ENCODE results near the gene TMEM150B. TPM values are rescaled to one million over a fixed set of nuclear protein-coding genes. Genes with fewer than 3 reads are reported as not detected.

TMEM150B gene
- total RNA-seq, 1 donor from 2014 or later = not detected

DNA sequence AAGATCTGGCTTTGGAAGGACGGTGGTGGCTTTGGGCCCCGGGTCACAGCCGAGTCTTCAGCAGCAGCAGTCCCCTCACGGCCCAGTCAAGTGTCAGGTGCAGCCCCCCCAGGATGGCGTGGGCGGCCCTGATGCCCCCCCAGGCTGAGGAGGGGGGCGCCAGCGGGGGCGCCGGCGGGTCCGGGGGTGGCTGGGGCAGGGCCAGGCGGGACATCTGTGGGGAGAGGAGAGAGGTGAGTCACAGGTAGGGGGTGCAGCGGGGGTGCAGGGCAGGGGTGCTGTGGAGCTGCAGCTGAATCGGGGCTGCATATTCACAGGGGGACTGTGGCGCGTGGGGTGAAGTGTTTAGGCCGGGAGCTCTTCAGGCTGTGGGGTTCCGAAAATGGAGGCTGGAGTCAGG, 40.8 kb upstream of the TMEM150B start:
- no peaks in the 10 kb centered on the region for H3K9me3 Mint-ChIP-seq (ENCODE audit: low read depth)
- H3K36me3 Mint-ChIP-seq (ENCODE audit: low read depth) = no peaks in the 10 kb centered on the region
- TF ChIP-seq, protein P1, sequence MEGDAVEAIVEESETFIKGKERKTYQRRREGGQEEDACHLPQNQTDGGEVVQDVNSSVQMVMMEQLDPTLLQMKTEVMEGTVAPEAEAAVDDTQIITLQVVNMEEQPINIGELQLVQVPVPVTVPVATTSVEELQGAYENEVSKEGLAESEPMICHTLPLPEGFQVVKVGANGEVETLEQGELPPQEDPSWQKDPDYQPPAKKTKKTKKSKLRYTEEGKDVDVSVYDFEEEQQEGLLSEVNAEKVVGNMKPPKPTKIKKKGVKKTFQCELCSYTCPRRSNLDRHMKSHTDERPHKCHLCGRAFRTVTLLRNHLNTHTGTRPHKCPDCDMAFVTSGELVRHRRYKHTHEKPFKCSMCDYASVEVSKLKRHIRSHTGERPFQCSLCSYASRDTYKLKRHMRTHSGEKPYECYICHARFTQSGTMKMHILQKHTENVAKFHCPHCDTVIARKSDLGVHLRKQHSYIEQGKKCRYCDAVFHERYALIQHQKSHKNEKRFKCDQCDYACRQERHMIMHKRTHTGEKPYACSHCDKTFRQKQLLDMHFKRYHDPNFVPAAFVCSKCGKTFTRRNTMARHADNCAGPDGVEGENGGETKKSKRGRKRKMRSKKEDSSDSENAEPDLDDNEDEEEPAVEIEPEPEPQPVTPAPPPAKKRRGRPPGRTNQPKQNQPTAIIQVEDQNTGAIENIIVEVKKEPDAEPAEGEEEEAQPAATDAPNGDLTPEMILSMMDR (IDR thresholded peaks at IDR 0.05) = no peak
- no peak overlapping the region for H3K27ac Mint-ChIP-seq (ENCODE audit: unreplicated experiment)
- DNase-seq (ENCODE audit: low spot score) = no peak
- peaks cover 23% of the 10 kb centered on the region for H3K4me1 Mint-ChIP-seq (ENCODE audit: low read depth)
- H3K27me3 Mint-ChIP-seq (ENCODE audit: low read depth) = no peaks in the 10 kb centered on the region
- H3K4me3 Mint-ChIP-seq (ENCODE audit: unreplicated experiment) = no peak overlapping the region

DNA sequence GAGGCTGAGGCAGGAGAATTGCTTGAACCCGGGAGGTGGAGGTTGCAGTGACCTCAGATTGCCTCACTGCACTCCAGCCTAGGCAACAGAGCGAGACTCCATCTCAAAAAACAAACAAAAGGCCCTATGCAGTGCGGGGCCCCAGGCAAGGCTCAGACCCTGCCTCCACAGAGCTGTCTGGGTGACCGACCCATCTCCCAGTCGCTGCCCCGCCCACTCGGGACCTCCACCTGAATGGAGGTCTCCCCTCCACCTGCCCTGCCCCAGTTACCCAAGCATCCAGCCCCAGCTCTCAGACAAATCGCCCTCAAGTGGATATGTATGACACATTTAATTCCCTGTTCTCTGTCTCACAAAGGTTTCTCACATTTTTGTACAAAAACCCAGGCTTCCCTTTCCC, 40.1 kb upstream of the TMEM150B start:
- H3K27ac Mint-ChIP-seq (ENCODE audit: unreplicated experiment) = no peak overlapping the region
- H3K9me3 Mint-ChIP-seq (ENCODE audit: low read depth) = no peaks in the 10 kb centered on the region
- no peaks in the 10 kb centered on the region for H3K36me3 Mint-ChIP-seq (ENCODE audit: low read depth)
- peaks cover 16% of the 10 kb centered on the region for H3K4me1 Mint-ChIP-seq (ENCODE audit: low read depth)
- no peak overlapping the region for H3K4me3 Mint-ChIP-seq (ENCODE audit: unreplicated experiment)
- no peaks in the 10 kb centered on the region for H3K27me3 Mint-ChIP-seq (ENCODE audit: low read depth)
- no peak for DNase-seq (ENCODE audit: low spot score)
- TF ChIP-seq, protein P1 (IDR thresholded peaks at IDR 0.05) = no peak

- H3K27me3 Mint-ChIP-seq (ENCODE audit: low read depth) = no peaks in the 10 kb centered on the region
- TF ChIP-seq, protein P1 (IDR thresholded peaks at IDR 0.05) = no peak
- H3K36me3 Mint-ChIP-seq (ENCODE audit: low read depth) = no peaks in the 10 kb centered on the region
- H3K27ac Mint-ChIP-seq (ENCODE audit: unreplicated experiment) = no peak within 1 kb of the TSS
- no peak within 1 kb of the TSS for H3K4me3 Mint-ChIP-seq (ENCODE audit: unreplicated experiment)
- no peaks in the 10 kb centered on the region for H3K9me3 Mint-ChIP-seq (ENCODE audit: low read depth)
- peaks cover 12% of the 10 kb centered on the region for H3K4me1 Mint-ChIP-seq (ENCODE audit: low read depth)
- DNase-seq (ENCODE audit: low spot score) = no peak
Measured at GRCh38 chr19:55362990-55363716, 38.0 kb upstream of the TMEM150B start, which contains the start of gene GARIN5B. GARIN5B (minus strand) TSS chr19:55363260; CDS start chr19:55363066, 194 bp downstream.

GRCh38 chr19:55362174-55362989, 37.2 kb upstream of the TMEM150B start:
- no peak overlapping the region for H3K27ac Mint-ChIP-seq (ENCODE audit: unreplicated experiment)
- no peaks in the 10 kb centered on the region for H3K9me3 Mint-ChIP-seq (ENCODE audit: low read depth)
- peak; percentile 93 for DNase-seq (ENCODE audit: low spot score)
- TF ChIP-seq, protein P1 (IDR thresholded peaks at IDR 0.05) = no peak
- peaks cover 1% of the 10 kb centered on the region for H3K27me3 Mint-ChIP-seq (ENCODE audit: low read depth)
- no peaks in the 10 kb centered on the region for H3K36me3 Mint-ChIP-seq (ENCODE audit: low read depth)
- peaks cover 12% of the 10 kb centered on the region for H3K4me1 Mint-ChIP-seq (ENCODE audit: low read depth)
- no peak overlapping the region for H3K4me3 Mint-ChIP-seq (ENCODE audit: unreplicated experiment)

- no peak for DNase-seq (ENCODE audit: low spot score)
- Mint-ChIP-seq H3K4me3 (ENCODE audit: unreplicated experiment) (no peak overlapping the region), H3K27me3 (ENCODE audit: low read depth) (peaks cover 6% of the 10 kb centered on the region), H3K4me1 (ENCODE audit: low read depth) (peaks cover 12% of the 10 kb centered on the region), H3K36me3 (ENCODE audit: low read depth) (no peaks in the 10 kb centered on the region), H3K27ac (ENCODE audit: unreplicated experiment) (no peak overlapping the region), H3K9me3 (ENCODE audit: low read depth) (no peaks in the 10 kb centered on the region)
- TF ChIP-seq, protein P1 (IDR thresholded peaks at IDR 0.05) = no peak
Measured at GRCh38 chr19:55360902-55361301, 35.8 kb upstream of the TMEM150B start.
